RWPE1 (cell line): ENCODE data around the gene ROR2.

ENCODE experiments used
- CTCF ChIA-PET: fragments of 350-600 bp; sonication (Branson Sonifier 250); formaldehyde crosslinking; extraction: SDS; loops from one replicate; lab custom pipeline; 2021; lab: Yijun Ruan, JAX
- POLR2A ChIA-PET: fragments of 400-600 bp; formaldehyde crosslinking; extraction: SDS; loops from one replicate; lab custom pipeline; 2020; ENCODE audit warnings: antibody characterized with exemption; ENCODE audit not compliant: low non-redundant PET; lab: Yijun Ruan, JAX
- DNase-seq: peaks from one replicate; pipeline ENCODE4 v3.0.0; 2012; ENCODE audit warnings: low spot score
- H3K27ac ChIP-seq: fragments of 450-650 bp; 2 replicates; pipeline ENCODE4 v1.5.1; 2017
- TF ChIP-seq, protein P1 (sequence below): fragments of 450-650 bp; conservative IDR thresholded peaks from 2 replicates; pipeline ENCODE4 v1.5.1; 2017; ENCODE audit warnings: low read depth, mild to moderate bottlenecking

ROR2 gene

DNA sequence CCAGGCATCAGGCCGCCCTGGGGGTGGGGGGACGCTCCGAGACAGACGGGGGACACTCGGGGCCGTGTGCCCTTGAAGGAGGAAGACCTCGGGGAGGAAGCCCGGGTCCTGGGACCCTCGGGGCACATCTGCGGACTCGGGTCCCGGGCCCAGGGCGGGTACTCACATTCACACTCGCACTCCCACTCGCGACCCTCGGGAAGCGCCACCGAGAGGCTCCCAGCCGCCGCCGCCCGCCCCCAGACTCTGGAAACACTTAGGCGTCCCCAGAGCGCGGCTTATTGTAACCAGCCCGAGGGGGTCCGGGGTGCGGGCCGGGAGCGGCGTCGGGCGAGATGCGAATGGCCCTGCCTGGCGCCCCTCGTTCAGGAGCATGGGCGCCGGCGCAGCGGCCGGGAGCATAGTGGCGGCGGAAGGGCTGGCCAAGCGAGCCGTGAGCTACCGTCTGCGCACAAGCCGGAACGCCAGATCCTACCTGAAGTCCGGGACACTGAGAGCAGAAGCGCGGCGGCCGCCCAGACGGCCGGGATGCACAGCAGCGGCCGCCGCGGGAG is 559 bp downstream of the ROR2 start:
- POLR2A ChIA-PET: no interaction called here

DNA sequence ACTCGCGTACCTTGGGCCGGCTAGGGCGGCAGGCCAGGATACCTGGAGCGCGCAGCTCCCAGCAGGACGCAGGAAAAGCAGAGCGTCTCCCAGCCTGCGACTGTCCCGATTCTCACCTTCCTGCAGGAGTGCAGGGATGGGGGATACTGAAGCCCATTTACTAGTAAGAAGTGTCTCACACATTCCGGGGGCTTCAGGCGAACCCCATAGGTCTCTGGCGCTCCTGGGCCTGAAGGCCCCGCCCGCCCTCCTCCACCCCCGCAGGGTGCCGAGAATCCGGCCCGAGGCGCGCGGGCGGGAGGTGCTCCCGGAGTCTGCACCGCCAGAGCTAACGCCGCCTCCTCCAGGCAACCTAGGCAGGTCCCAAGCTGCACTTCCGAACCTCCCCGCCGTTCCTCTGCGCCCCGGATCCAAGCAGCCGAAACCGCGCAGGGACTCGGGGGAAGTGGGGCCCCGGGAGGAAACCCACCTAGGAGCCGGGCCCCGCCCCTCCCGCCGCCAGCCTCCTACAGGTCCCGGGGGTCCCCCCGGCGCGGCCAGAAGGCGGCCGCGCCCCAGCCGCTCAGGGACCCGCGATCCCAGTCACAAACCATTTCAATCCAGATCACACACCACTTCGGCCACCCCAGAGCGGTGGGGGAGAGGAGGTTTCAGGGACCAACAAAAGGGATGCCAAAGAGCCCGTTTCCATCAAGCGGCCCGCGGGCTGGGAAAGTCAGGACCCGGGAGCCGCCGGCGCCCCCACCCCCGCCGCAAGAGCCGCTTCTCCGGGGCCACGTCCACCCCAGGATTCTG is 1.2 kb downstream of the ROR2 start:
- no peak overlapping the region for H3K27ac ChIP-seq
- TF ChIP-seq, protein P1, sequence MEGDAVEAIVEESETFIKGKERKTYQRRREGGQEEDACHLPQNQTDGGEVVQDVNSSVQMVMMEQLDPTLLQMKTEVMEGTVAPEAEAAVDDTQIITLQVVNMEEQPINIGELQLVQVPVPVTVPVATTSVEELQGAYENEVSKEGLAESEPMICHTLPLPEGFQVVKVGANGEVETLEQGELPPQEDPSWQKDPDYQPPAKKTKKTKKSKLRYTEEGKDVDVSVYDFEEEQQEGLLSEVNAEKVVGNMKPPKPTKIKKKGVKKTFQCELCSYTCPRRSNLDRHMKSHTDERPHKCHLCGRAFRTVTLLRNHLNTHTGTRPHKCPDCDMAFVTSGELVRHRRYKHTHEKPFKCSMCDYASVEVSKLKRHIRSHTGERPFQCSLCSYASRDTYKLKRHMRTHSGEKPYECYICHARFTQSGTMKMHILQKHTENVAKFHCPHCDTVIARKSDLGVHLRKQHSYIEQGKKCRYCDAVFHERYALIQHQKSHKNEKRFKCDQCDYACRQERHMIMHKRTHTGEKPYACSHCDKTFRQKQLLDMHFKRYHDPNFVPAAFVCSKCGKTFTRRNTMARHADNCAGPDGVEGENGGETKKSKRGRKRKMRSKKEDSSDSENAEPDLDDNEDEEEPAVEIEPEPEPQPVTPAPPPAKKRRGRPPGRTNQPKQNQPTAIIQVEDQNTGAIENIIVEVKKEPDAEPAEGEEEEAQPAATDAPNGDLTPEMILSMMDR: peak; percentile 18; the same call in 1 of the 2 replicates
- CTCF ChIA-PET: interaction anchor here (0.6 to 2.7 kb wide), 8 partner anchors 111 to 1508 kb away, joined by 3 to 9 read pairs (median 4); no protein-coding TSS in a partner anchor
- POLR2A ChIA-PET: no interaction called here
- DNase-seq: peak; percentile 75

More for the DNA sequence above, 559 bp downstream of the ROR2 start:
- CTCF ChIA-PET: interaction anchor here (0.9 to 2.7 kb wide), 10 partner anchors 22 to 1076 kb away, joined by 3 to 9 read pairs (median 4); no protein-coding TSS in a partner anchor
- DNase-seq: no peak
- TF ChIP-seq, protein P1: no peak
- H3K27ac ChIP-seq: no peak overlapping the region

DNA sequence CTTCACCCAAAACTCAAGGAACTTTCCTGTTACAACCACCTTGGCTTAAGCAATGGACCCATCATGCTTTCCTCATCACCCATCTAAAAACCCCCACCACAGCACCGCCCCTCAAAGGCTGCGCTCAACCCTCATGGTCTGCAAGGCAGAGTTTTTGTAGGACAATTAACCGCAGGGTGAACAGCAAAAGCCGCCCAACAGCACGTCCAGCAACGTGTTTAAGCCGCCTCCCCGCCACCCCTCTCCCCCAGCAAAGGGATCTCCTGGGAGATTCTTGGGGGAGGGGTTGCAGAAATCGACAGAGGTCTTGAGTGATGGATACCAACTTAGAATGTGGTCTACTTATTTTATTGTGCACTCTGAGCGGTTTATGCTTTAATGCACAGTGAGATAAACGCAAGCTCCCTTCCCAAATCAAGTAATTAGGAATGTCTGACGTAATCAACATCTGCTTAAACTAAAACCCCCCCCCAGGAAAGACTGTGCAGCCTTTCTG is 1.9 kb downstream of the ROR2 start:
- H3K27ac ChIP-seq: no peak overlapping the region
- CTCF ChIA-PET: interaction anchor here (0.6 to 2.7 kb wide), 8 partner anchors 110 to 1509 kb away, joined by 3 to 9 read pairs (median 4); no protein-coding TSS in a partner anchor
- TF ChIP-seq, protein P1: no peak
- no peak for DNase-seq
- POLR2A ChIA-PET: no interaction called here

DNA sequence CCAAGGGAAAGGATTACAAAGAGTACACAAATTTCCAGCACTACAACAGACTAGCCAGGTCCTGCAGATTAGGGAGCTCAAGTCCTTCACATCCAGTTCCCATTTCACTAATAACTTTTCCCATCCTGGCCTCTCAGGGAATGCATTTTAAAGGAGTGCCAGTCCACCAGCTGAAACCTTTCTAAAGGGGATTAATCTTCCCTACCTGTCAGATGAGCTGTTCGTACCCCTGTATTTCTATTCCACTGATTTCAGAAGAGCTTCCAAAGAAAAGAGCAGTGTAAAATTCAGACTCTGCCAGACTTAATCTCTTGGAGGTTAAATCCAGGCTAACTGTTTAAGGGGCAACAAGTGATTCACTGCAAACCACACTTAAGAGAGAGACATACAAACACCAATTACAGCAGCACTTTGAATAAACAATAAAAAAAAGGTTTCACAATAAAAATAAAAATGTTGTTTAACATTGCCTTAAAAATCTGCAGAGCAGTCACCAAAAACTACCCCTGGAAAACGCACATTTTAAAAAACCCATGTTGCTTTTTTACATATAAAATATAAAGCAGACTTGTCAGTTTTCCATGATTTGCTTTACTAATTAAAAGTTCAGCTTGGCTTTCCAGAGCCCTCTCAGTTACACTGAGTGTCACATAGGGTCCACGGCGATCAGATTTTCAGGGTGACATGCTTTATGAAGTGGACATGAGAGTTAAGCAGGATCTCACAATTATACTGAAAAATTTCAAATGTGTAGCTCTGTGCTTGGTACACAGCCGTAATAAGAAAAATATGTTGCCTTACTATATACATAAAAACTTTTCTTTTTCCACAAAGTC is 3.2 kb downstream of the ROR2 start:
- CTCF ChIA-PET: interaction anchor here (0.6 to 2.3 kb wide), 3 partner anchors 8 to 1691 kb away, joined by 3 to 14 read pairs (median 3); no protein-coding TSS in a partner anchor
- no peak overlapping the region for H3K27ac ChIP-seq
- POLR2A ChIA-PET: no interaction called here
- TF ChIP-seq, protein P1: no peak
- no peak for DNase-seq

DNA sequence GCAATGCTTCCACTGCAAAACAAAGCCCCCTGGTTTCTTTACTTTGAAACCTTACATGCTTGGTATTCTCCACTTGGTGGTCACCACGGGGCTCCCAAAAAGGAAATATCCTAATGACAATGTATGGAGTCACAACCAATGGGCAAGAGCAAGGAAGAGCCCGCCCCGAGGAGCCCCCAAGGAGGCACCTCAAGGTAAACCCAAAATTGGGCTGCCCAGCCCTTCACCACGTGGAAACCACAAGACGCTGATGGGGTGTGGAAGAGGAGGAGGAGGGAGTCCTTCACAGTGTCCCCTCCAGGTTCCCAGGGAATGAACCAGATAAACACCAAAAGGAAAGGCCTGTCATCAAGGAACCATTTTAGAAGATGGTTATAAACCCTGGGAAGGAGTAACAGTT is 3.8 kb downstream of the ROR2 start:
- H3K27ac ChIP-seq: no peak overlapping the region
- POLR2A ChIA-PET: no interaction called here
- CTCF ChIA-PET: interaction anchor here (0.7 to 2.3 kb wide), 3 partner anchors 8 to 1692 kb away, joined by 3 to 14 read pairs (median 5); no protein-coding TSS in a partner anchor
- DNase-seq: no peak
- TF ChIP-seq, protein P1: no peak
